Activated effector memory CD4-positive, alpha-beta T cell treated with anti-CD3 and anti-CD28 coated beads, Interleukin-2, amount 50 U/mL, for 16 hours (primary cell): Measurements from ENCODE around the gene JPH2.

Experiments
- DNase-seq: peaks from one replicate; pipeline ENCODE4 v3.0.0-alpha.2; 2020

Gene JPH2

DNA sequence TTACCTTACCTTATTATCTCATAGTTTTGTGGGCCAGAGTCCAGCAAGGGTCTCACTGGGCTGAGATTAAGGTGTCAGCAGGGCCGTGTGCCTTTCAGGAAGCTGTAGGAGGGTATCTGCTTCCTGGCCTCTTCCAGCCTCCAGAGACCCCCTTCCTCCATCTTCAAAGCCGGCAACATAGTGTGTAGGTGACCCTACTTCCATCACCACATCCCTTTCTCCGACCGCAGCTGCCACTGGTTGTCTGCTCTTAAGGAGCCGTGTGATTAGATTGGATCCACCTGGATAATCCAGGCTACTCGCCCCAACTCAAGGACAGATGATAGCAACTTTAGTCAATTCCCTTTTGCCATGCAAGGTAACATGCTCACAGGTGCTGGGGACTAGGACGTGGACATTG is 91.2 kb downstream of the JPH2 start:
- no peak for DNase-seq

- no peak for DNase-seq
Observed at GRCh38 chr20:44093249-44093582, 93.8 kb downstream of the JPH2 start.

- peak; percentile 63 for DNase-seq
Observed at GRCh38 chr20:44092551-44093248, 94.3 kb downstream of the JPH2 start.

- no peak for DNase-seq
Observed at GRCh38 chr20:44091026-44091425, 96.0 kb downstream of the JPH2 start.

- peak; percentile 59 for DNase-seq
Observed at GRCh38 chr20:44089987-44090674, 96.9 kb downstream of the JPH2 start.

- no peak for DNase-seq
Observed at GRCh38 chr20:44087857-44088120, 99.2 kb downstream of the JPH2 start.

GRCh38 chr20:44087051-44087856 is 99.7 kb downstream of the JPH2 start:
- DNase-seq: no peak

DNA sequence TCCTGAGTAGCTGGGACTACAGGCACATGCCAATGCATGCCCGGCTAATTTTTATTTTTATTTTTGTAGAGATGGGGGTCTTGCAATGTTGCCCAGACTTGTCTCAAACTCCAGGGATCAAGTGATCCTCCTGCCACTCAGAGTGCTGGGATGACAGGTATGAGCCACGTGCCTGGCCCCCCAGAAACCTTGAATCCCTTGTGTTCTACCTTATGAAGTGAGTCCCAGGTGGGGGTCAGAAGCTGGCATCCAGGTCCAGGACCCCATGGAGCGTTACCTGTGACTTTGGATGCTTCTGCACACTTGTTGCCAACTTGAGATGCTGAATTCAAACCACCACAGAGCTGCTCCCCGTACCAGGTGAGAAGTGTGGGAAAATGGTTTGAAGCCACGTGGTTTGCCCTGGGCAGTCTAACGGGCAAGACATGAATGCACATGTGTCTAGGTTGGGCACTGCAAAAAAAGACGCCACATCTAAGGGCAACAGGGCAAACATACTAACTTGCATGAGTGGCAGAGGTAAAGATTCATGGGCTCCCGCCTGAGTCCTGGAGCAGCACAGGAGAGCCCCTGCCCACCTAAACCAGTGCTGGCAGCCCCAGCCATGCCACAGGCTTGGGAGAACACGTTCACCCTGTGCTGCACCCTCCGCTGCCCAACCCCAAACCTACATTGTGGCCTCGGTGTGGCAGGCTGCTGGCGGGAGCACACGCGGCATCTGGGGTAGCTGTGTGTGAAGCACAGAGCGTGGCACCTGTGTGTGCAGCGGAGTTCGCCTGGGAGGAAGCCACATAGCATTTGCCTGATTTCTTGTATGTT is 101.2 kb downstream of the JPH2 start:
- no peak for DNase-seq

- no peak for DNase-seq
Observed at GRCh38 chr20:44084891-44085290, 102.1 kb downstream of the JPH2 start.

GRCh38 chr20:44084439-44084838 is 102.5 kb downstream of the JPH2 start:
- no peak for DNase-seq

DNA sequence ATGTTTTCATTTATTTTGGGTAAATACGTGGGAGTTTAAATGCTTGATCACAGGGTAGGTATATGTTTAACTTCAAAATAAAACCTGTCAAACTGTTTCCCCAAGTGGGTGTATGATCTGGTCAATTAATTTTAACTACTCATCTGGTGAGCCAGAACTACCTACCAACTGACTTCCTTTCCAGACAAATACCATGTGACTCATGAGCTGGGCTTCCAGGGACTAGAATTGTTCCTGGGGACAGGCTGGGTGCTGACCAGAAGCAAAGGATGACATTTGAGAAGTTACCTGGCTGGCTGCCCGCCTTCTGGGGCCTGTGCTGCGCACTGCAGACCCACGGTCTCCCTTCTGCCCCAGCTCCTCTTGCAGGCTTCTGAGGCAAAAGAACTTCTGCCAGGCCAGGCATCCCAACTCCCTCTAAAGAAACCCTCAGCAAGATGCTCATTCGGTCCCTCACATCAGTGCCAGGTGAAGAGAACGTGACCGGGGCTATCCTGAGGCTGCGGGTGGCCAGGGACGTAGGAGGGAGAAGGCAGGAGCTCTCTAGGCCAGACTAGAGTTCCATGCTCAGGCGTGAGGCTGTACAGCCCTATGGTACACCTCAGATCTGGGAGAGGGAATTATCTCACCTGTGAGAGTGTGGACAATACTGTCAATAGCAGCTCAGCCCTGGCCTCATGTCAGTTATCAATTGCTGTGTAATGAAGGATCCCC is 103.6 kb downstream of the JPH2 start:
- no peak for DNase-seq

DNA sequence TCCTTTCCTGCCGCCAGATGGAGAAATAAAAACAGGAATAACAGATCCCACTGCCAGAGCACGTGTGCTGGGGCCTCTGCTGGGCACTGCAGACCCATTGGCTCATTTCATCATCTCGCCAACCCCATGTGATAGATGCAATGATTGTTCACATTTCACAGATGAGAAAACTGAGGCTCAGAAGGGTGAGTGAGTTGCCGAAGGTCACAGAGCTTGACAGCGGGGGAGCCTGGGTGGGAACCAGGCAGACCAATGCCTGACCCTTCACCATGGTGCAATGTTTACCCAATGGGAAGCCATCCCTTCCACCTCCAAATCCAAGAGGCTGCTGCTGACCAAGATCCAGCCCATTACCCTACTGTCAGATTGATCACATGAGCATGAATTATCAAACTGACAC is 105.1 kb downstream of the JPH2 start:
- no peak for DNase-seq

GRCh38 chr20:44081476-44081875 is 105.5 kb downstream of the JPH2 start:
- DNase-seq: peak; percentile 55

GRCh38 chr20:44080646-44081267 is 106.2 kb downstream of the JPH2 start:
- peak; percentile 90 for DNase-seq

GRCh38 chr20:44080064-44080463 is 106.9 kb downstream of the JPH2 start:
- peak; percentile 51 for DNase-seq

DNA sequence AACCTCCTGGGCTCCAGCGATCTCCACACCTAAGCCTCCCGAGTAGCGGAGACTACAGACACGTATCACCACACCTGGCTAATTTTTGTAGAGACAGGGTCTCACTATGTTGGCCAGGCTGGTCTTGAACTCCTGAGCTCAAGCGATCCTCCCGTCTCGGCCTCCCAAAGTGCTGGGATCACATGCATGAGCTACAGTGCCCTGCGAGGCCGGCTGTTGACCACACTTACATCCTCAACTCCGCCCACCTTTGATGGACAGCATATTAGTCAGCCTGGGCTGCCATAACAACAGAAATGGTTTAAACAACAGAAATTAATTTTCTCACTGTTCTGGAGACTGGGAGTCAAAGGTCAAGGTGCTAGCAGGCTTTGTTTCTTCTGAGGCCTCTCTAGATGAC is 107.7 kb downstream of the JPH2 start:
- DNase-seq: no peak

DNA sequence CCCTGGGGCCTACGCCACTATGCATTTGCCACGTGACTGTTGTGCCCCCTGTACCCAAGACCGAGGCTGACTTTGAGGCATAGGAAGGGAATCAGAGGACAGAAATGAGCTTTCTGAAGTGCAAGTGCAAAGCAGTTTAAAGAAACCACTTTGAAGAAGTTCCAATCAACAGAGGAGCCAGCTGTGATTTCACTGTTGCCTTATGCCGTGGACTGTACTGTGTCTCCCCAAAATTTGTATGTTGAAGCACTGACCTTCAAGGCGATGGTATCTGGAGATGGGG is 111.1 kb downstream of the JPH2 start:
- DNase-seq: no peak

GRCh38 chr20:44075191-44075949 is 111.6 kb downstream of the JPH2 start:
- DNase-seq: peak; percentile 54

DNA sequence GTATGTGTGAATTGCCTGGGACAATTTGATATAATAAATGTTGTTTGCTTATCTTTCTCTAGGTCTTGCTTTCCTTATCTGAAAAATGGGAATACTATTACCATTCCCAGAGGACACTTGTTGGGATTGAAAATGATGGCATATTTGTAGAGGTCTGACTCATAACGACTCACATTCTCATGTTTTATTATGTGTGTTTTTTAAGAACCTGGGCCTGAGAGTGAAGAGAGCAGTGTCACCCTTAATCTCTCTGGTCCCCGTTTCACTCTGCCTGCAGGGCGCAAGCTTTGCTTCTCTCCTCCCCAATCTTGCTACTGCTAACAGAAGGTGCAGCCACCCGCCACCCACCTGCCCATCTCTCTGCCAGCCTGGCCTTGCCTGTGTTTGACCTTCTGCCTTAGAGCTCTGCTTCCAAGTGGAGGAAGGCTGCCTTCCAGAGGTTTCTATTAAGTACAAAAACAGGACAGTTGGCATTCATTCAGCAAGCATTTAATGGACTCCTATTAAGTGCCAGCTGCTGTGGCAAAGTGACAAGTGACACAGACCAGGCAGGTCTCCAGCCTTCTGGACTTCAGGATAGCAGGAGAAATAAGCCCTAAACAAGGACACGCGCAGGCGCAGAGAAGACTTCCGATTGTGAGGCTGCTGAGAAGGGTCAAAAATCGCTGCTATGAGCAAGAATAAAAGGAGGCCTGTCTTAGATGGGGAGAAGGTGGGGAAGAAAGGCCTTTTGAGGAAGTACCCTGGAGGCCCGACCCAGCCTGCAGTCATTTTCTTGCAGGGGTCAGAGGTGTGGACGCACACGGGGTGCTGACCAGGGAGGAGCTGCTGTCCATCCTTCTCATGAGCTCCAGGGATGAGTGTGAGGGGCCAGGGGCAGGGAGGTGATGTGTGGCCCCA is 112.5 kb downstream of the JPH2 start:
- DNase-seq: peak; percentile 53

GRCh38 chr20:44073675-44074071 is 113.3 kb downstream of the JPH2 start:
- DNase-seq: no peak
